Measurements from ENCODE around the gene DSC3.

The DSC3 gene

DNA sequence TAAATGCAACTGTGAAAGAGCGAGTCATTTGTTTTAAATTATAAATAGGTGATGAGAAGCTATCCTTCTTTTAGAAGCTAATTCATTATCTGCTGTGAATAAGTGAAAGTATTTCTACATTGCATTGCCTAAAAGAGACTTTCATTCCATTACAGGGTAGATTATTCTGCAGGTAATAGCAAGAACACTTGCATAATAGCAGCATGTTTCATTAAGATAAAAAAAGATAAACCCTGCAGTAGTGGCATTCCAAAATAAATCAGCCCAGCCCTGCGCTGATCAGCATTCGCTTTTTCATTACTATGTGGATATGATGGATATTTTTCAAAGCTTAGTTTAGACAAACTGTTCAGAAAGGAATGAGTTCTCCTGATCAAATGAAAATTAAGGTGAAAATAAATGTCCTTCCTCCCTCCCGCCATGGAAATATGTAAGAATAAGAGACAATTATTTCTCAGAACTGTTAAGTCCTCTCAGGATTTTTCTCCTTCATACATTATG, 72.8 kb downstream of the DSC3 start:
- DNase-seq = no peak

DNA sequence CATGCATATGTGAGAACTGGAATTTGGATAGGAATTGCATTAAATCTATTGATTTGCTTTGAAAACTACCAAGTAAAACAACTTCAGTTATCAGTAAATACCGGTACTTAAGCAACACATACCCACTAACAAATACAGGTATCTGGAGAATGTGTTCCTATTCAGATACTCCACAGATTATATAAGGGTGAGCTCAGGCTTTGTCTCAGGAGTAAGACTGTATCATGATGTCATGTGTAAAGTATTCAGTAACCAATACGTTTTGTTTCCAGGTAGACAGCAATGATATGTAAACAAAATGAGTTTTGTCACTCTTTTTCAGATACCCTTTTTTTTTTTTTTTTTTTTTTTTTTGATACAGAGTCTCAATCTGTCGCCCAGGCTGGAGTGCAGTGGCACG, 74.8 kb downstream of the DSC3 start:
- DNase-seq = no peak

DNA sequence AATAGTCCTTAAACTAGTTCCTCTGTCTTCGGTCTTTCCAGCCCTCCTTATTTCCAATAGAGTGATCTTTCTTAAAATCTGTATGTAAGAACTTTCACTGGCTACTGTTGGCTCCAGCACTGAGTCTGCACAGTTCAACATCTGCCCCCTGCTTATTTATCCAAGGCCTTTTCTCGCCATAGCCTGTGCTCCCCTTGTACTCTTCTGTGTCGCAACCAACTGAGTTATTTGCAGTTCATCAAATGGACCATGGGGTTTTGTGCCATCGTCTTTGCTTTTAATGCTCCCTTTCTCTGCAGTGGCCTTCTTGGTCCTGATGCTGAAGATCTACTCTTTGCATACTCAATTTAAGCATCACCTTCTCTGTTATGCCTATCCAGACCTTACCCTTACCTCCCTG, 77.3 kb downstream of the DSC3 start:
- no peak for DNase-seq

- no peak for DNase-seq
Observed at GRCh38 chr18:30960661-30961060, 81.9 kb downstream of the DSC3 start.

GRCh38 chr18:30957066-30957465, 85.5 kb downstream of the DSC3 start:
- DNase-seq = no peak

GRCh38 chr18:30954262-30954661, 88.3 kb downstream of the DSC3 start:
- no peak for DNase-seq

GRCh38 chr18:30945761-30946160, 96.8 kb downstream of the DSC3 start:
- DNase-seq = no peak

- no peak for DNase-seq
Observed at GRCh38 chr18:30944773-30945417, 97.6 kb downstream of the DSC3 start.

GRCh38 chr18:30940952-30941539, 101.5 kb downstream of the DSC3 start:
- DNase-seq = no peak

Data from DMS79 treated with DMSO at 0.1 percent for 48 hours (cell line).